Fibroblast of the aortic adventitia (primary cell): ENCODE data around the gene ALKBH6. TPM values are rescaled to one million over a fixed set of nuclear protein-coding genes. Genes with fewer than 3 reads are reported as not detected.
A peak's percentile ranks its signal among the peaks of the same experiment; 100 is the strongest.

Experiments used
- DNase-seq: peaks from one replicate; pipeline ENCODE4 v3.0.0-alpha.2; 2010; ENCODE audit warnings: low read depth
- H3K4me3 ChIP-seq: 2 replicates; pipeline ENCODE4 v1.5.1; 2011; ENCODE audit warnings: low read depth, mild to moderate bottlenecking, control low read depth, low read length, moderate library complexity
- total RNA-seq: library from RNA; depleted of rRNA; stranded (reverse); fragments of >200 nt; gene quantifications from 2 replicates; pipeline ENCODE4 v1.2.3, GENCODE V29; 2012; ENCODE audit warnings: low replicate concordance
- TF ChIP-seq, protein P1 (sequence below): IDR thresholded peaks from 2 replicates; pipeline ENCODE4 v1.5.1; 2011; ENCODE audit warnings: mild to moderate bottlenecking, low read length, control low read depth, inconsistent platforms; ENCODE audit not compliant: insufficient read depth

The ALKBH6 gene
- total RNA-seq, 1 donor: 15.5 TPM

DNA sequence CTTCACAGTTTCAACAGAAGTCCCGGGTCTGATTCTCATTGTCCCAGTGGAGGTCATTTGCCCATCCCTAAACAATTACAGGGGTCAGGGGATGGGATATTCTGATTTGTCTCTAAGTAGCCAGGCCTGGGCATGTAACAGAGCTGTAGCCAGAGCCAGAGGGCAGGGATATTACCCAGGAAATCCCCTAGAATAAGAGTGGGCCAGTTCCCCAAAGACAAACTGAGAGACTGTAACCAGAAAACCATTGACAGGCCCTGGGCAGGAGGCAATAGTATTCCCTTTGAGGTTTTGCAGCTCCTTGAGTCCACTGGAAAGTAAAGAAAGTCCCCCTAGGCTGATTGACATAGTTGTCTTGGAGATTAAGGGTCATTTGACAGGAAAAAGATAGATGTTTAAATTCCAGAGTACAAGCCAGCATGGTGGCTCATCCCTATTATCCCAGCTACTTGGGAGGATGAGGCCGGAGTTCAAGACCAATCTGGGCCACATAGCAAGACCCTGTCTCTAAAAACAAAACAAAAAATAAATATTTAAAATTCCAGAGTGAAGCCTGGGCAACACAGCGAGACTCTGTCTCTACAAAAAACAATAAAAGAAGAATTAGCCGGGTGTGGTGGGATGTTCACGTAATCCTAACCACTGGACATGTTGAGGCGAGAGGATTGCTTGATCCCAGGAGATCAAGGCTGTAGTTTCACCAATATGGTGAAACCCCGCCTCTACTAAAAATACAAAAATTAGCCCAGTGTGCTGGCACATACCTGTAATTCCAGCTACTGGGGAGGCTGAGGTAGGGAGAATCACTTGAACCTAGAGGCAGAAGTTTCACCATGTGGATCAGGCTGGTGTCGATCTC is 20.9 kb downstream of the ALKBH6 start:
- H3K4me3 ChIP-seq: no peak overlapping the region
- TF ChIP-seq, protein P1, sequence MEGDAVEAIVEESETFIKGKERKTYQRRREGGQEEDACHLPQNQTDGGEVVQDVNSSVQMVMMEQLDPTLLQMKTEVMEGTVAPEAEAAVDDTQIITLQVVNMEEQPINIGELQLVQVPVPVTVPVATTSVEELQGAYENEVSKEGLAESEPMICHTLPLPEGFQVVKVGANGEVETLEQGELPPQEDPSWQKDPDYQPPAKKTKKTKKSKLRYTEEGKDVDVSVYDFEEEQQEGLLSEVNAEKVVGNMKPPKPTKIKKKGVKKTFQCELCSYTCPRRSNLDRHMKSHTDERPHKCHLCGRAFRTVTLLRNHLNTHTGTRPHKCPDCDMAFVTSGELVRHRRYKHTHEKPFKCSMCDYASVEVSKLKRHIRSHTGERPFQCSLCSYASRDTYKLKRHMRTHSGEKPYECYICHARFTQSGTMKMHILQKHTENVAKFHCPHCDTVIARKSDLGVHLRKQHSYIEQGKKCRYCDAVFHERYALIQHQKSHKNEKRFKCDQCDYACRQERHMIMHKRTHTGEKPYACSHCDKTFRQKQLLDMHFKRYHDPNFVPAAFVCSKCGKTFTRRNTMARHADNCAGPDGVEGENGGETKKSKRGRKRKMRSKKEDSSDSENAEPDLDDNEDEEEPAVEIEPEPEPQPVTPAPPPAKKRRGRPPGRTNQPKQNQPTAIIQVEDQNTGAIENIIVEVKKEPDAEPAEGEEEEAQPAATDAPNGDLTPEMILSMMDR: no peak
- no peak for DNase-seq

DNA sequence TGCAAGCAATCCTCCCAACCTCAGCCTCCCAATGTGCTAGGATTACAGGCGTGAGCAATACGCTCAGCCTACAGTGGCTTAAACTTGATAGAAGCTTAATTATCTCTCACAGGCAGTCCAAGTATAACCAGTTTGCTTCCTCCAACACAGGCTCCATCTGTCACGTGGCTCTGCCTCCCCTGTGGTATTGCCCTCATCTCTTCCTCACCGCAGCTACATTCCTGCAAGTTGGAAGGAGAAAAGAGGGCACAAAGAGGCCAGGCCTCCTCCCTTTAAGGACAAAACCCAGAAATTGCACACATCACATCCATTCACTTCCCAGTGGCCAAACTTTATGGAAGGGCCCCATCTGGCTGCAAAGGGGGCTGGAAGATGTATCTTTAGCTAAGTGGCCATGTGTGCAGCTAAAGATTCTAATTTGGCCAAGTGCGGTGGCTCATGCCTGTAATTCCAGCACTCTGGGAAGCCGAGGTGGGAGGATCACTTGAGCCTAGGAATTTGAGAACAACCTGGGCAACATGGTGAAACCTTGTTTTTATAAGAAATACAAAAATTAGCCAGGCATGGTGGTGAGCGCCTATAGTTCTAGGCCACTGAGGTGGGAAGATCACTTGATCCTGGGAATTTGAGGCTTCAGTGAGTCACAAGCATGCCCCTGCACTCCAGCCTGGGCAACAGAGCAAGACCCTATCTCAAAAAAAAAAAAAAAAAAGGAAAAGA is 22.1 kb downstream of the ALKBH6 start:
- peak; percentile 38 for DNase-seq

DNA sequence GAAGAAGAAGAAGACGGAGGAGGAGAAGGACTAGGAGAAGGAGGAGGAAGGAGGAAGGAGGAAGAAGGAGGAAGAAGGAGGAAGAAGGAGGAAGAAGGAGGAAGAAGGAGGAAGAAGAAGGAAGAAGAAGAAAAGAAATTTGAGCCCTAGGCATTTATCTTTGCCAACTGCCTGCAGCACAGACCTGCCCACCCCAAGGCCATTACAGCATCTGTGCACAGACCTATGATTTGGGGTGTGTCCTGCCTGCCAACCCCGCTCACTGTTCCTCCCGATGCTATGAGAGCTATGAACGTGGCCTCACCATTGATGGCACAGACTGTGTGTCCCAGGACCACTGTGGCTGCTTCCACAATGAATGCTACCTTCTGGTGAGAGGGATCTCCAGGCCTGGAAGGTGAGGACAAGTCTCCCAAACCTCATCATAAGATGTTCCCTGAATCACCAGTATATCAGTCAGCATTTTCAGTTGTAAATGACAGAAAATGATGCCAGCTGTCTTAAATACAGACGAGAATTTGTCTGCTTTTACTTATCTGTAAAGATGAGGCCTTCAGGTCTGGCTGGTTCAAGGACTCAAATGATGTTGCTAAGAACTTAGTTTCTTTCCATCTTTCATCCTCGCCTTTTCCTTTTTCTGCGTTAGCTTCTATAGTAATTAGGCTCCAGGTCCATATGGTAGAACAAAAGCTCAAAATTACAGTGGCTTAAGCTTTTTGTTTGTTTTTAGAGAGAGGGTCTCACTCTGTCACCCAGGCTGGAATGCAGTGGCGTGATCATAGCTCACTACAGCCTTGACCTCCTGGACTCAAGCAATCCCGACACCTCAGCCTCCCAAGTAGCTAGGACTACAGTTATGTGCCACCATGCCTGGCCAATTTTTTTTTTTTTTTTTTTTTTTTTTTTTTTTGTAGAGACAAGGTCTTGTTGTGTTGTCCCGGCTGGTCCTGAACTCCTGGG is 23.0 kb downstream of the ALKBH6 start:
- TF ChIP-seq, protein P1: no peak
- no peak overlapping the region for H3K4me3 ChIP-seq
- DNase-seq: no peak

More for the DNA sequence above, 22.1 kb downstream of the ALKBH6 start:
- no peak overlapping the region for H3K4me3 ChIP-seq
- TF ChIP-seq, protein P1: no peak

DNA sequence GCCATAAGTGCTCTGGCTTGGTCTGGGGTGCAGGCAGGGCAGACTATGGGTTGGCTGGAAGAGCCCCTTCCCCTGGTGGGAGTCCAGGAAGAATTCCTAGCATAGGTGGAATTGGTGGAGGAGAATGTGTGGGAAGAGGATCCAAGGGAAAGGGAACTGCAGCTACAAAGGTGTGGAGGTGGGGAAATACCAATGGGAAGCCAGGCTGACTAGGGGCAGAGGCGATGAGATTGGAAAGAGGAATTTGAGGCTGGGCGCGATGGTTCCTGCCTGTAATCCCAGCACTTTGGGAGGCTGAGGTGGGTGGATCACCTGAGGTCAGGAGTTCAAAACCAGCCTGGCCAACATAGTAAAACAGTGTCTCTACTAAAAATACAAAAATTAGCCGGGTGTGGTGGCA is 23.9 kb downstream of the ALKBH6 start:
- H3K4me3 ChIP-seq: no peak overlapping the region
- TF ChIP-seq, protein P1: no peak
- no peak for DNase-seq

DNA sequence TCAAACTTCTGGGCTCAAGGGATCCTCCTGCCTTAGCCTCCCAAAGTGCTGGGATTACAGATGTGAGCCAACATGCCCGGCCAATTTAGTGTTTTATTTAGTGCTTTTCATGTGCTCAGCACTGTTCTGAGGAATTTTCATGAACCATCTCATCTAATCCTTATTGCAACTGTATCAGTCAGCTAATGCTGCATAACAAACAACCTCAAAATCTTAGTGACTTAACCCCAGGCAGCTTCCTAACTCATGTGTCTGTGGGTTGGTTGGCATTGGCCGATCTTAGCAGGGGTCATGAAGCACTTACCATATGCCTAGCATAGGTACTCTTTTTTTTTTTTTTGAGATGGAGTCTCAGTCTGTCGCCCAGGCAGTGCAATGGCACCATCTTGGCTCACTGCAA is 25.2 kb downstream of the ALKBH6 start:
- no peak for DNase-seq
- H3K4me3 ChIP-seq: no peak overlapping the region
- TF ChIP-seq, protein P1: no peak

DNA sequence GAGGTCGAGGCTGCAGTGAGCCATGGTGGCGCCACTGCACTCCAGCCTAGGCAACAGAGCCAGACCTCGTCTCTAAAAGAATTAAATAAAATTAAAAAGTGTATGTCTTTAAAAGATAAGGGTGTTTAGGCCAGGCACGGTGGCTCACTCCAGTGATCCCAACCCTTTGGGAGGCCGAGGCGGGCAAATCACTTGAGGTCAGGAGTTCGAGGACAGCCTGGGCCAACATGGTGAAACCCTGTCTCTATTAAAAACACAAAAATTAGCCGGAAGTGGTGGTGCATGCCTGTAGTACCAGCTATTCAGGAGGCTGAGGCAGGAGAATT is 26.5 kb downstream of the ALKBH6 start:
- no peak for DNase-seq
- TF ChIP-seq, protein P1: no peak
- H3K4me3 ChIP-seq: no peak overlapping the region
